ENCODE data around the gene MARVELD1. TPM values are rescaled to one million over a fixed set of nuclear protein-coding genes. Genes with fewer than 3 reads are reported as not detected.

The MARVELD1 gene
- total and polyA plus RNA-seq, 2 of the 4 experiments (the other 2 are of a cell fraction) = 12.0 to 68.1 TPM

GRCh38 chr10:97766106-97766810 lies 52.7 kb downstream of the MARVELD1 start:
- Histone ChIP-seq H3K9me1 (ENCODE audit: insufficient read depth, low read length) (no peaks in the 10 kb centered on the region), H2AFZ (replicated peaks; ENCODE audit: low read length, poor library complexity) (no peak overlapping the region), H3K4ac (ENCODE audit: low read depth, low read length) (no peak overlapping the region), H2BK5ac (ENCODE audit: low read depth, low read length, poor library complexity, severe bottlenecking) (no peak overlapping the region), H3K9me3 (ENCODE audit: control insufficient read depth, insufficient read depth, low read length) (no peaks in the 10 kb centered on the region), H4K5ac (ENCODE audit: low read depth, low read length) (no peak overlapping the region), H3K18ac (ENCODE audit: low read depth, low read length) (no peak overlapping the region), H3K27ac (ENCODE audit: insufficient read depth, low read length) (no peak overlapping the region), H2AK5ac (ENCODE audit: low read depth, low read length) (no peak overlapping the region), H2BK15ac (ENCODE audit: low read depth, low read length) (no peak overlapping the region), H3K4me1 (ENCODE audit: control insufficient read depth, insufficient read depth, low read length) (no peaks in the 10 kb centered on the region), H3K4me2 (ENCODE audit: low read depth, low read length) (no peak overlapping the region), H3K36me3 (ENCODE audit: control insufficient read depth, insufficient read depth, low read length) (peaks cover 8% of the 10 kb centered on the region), H4K91ac (ENCODE audit: insufficient read depth, low read depth, low read length) (no peak overlapping the region), H3K23ac (ENCODE audit: low read depth, low read length) (no peak overlapping the region), H3K27me3 (ENCODE audit: control insufficient read depth, insufficient read depth, low read length) (peaks cover 21% of the 10 kb centered on the region), H3K4me3 (ENCODE audit: insufficient read depth, low read depth, low read length) (no peak overlapping the region), H4K8ac (ENCODE audit: low read depth in 2 of 2, low read length in 2 of 2) (no peak overlapping the region), H3K14ac (replicated peaks; ENCODE audit: low read depth, low read length) (no peak overlapping the region), H3K9ac (ENCODE audit: low read depth, low read length) (no peak overlapping the region), H2BK20ac (ENCODE audit: low read depth, low read length) (no peak overlapping the region), H4K20me1 (ENCODE audit: insufficient read depth, low read length) (no peaks in the 10 kb centered on the region), H3K56ac (ENCODE audit: extremely low read depth, insufficient read depth, low read length) (no peak overlapping the region), H2BK120ac (ENCODE audit: low read depth, low read length) (no peak overlapping the region), H2AK9ac (replicated peaks; ENCODE audit: low read depth, low read length, poor library complexity) (no peak overlapping the region), H3K79me1 (ENCODE audit: low read depth in 1 of 2, low read length in 2 of 2) (no peaks in the 10 kb centered on the region)
- in situ Hi-C loops (cut with MboI; ENCODE audit: low sequenced_read_pairs) = no loop called here
- BruUV-seq (replicated peaks) = no TSS peak
- 77% methylated on average over 4 of the region's 13 CpGs; no CpG with 5 or more reads in 1 of the 2 experiments for WGBS, 2 experiments (ENCODE audit: extremely low coverage in 2 of 2, insufficient read length in 1 of 2)
- CTCF ChIA-PET = no interaction called here
- TF ChIP-seq CTCF (conservative IDR thresholded peaks at IDR 0.05; ENCODE audit: low read depth, low read length) (no peak), CHD1 (IDR thresholded peaks at IDR 0.05; ENCODE audit: low read depth, low read length) (no peak), RCOR1 (IDR thresholded peaks at IDR 0.05; ENCODE audit: insufficient replicate concordance, low read length) (no peak), FOS (IDR thresholded peaks at IDR 0.05; ENCODE audit: low read depth, low read length) (no peak), MAFK (IDR thresholded peaks at IDR 0.05; ENCODE audit: low read depth, low read length) (no peak), RFX5 (IDR thresholded peaks at IDR 0.05; ENCODE audit: low read depth, low read length) (no peak), NFE2L2 (IDR thresholded peaks at IDR 0.05; ENCODE audit: low read depth, low read length) (no peak), RAD21 (IDR thresholded peaks at IDR 0.05; ENCODE audit: low read length) (no peak), SMC3 (IDR thresholded peaks at IDR 0.05; ENCODE audit: low read depth, low read length) (no peak), MXI1 (IDR thresholded peaks at IDR 0.05; ENCODE audit: borderline replicate concordance, low read depth, low read length) (no peak), MAZ (IDR thresholded peaks at IDR 0.05; ENCODE audit: borderline replicate concordance, low read depth, low read length) (no peak), BHLHE40 (IDR thresholded peaks at IDR 0.05; ENCODE audit: low read depth, low read length) (no peak), POLR2A (IDR thresholded peaks at IDR 0.05; ENCODE audit: low read depth, low read length) (no peak), CEBPB (IDR thresholded peaks at IDR 0.05; ENCODE audit: low read depth, low read length) (no peak)
- TF ChIP-seq, protein P1, sequence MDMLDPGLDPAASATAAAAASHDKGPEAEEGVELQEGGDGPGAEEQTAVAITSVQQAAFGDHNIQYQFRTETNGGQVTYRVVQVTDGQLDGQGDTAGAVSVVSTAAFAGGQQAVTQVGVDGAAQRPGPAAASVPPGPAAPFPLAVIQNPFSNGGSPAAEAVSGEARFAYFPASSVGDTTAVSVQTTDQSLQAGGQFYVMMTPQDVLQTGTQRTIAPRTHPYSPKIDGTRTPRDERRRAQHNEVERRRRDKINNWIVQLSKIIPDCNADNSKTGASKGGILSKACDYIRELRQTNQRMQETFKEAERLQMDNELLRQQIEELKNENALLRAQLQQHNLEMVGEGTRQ (IDR thresholded peaks at IDR 0.05; ENCODE audit: low read depth, low read length) = no peak
- TF ChIP-seq, protein P2, sequence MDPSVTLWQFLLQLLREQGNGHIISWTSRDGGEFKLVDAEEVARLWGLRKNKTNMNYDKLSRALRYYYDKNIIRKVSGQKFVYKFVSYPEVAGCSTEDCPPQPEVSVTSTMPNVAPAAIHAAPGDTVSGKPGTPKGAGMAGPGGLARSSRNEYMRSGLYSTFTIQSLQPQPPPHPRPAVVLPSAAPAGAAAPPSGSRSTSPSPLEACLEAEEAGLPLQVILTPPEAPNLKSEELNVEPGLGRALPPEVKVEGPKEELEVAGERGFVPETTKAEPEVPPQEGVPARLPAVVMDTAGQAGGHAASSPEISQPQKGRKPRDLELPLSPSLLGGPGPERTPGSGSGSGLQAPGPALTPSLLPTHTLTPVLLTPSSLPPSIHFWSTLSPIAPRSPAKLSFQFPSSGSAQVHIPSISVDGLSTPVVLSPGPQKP (IDR thresholded peaks at IDR 0.05; ENCODE audit: borderline replicate concordance, low read depth, low read length) = no peak
- dilution Hi-C loops (cut with HindIII; ENCODE audit: low sequenced_read_pairs, unreplicated experiment) = no loop called here
- DNase-seq (no peak), ATAC-seq (ENCODE audit: low read depth) (no peak)
- POLR2A ChIA-PET (ENCODE audit: unreplicated experiment) = no interaction called here
- intact Hi-C loops (cut with micrococcal nuclease) = no loop called here

Measured in IMR-90 (cell line).